Stimulated activated CD8-positive, alpha-beta memory T cell treated with anti-CD3 and anti-CD28 coated beads, Interleukin-2, amount 100 ng/mL, for 1 hour (primary cell): ENCODE data around the gene ALDH1A3.

ENCODE experiments used
- DNase-seq, 2 donors: peaks; one replicate each; pipeline ENCODE4 v3.0.0-alpha.2; 2020; ENCODE audit warnings: low read depth in 2 of 2

The ALDH1A3 gene

GRCh38 chr15:100881573-100882336 lies 2.1 kb downstream of the ALDH1A3 start:
- no peak for DNase-seq

- no peak for DNase-seq
These were observed 5.5 kb downstream of the ALDH1A3 start for GRCh38 chr15:100885116-100885515.

GRCh38 chr15:100885811-100886210 lies 6.2 kb downstream of the ALDH1A3 start:
- DNase-seq = no peak

- no peak for DNase-seq
These were observed 7.7 kb downstream of the ALDH1A3 start for GRCh38 chr15:100887211-100887913.

- no peak for DNase-seq
These were observed 9.9 kb downstream of the ALDH1A3 start for GRCh38 chr15:100889385-100890050.

GRCh38 chr15:100890051-100890720 lies 10.6 kb downstream of the ALDH1A3 start:
- DNase-seq = no peak

- DNase-seq = no peak
These were observed 11.2 kb downstream of the ALDH1A3 start for GRCh38 chr15:100890850-100891249.

GRCh38 chr15:100891307-100892012 lies 11.8 kb downstream of the ALDH1A3 start:
- DNase-seq = no peak

GRCh38 chr15:100892013-100892355 lies 12.4 kb downstream of the ALDH1A3 start:
- no peak for DNase-seq

- no peak for DNase-seq
These were observed 13.8 kb downstream of the ALDH1A3 start for GRCh38 chr15:100893261-100893963.

- DNase-seq = no peak
These were observed 14.3 kb downstream of the ALDH1A3 start for GRCh38 chr15:100893964-100894295.

- no peak for DNase-seq
These were observed 16.1 kb downstream of the ALDH1A3 start for GRCh38 chr15:100895721-100896120.

- DNase-seq = no peak
These were observed 17.9 kb downstream of the ALDH1A3 start for GRCh38 chr15:100897221-100898151.

GRCh38 chr15:100898152-100898490 lies 18.5 kb downstream of the ALDH1A3 start:
- no peak for DNase-seq

GRCh38 chr15:100898661-100899462 lies 19.2 kb downstream of the ALDH1A3 start:
- no peak for DNase-seq

- DNase-seq = no peak
These were observed 20.0 kb downstream of the ALDH1A3 start for GRCh38 chr15:100899601-100900000.

GRCh38 chr15:100900136-100900794 lies 20.6 kb downstream of the ALDH1A3 start:
- DNase-seq = no peak

GRCh38 chr15:100900795-100901169 lies 21.2 kb downstream of the ALDH1A3 start:
- DNase-seq = no peak

- no peak for DNase-seq
These were observed 21.7 kb downstream of the ALDH1A3 start for GRCh38 chr15:100901296-100901695.
